ENCODE results near the gene TRAFD1.

Gene TRAFD1

DNA sequence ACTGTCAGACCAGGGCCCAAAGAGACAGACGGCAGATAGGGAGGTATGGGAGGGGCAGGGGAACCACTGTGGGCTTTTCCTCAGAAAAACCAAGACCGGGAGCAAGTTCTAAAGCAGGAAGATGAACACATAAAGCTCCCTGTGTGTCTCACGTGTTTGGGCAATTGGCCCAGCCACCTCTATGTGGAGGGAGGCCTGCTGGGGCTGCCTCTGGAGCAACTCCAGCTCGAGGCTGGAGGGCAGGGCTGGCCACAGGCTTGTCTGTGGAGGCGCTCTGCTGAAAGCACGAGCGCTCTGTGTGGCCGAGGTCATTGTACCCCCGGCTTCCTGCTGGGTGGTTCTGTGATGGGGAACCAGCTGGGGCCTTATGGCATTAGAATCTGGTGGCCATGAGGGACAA, 36.4 kb downstream of the TRAFD1 start:
- DNase-seq = no peak

DNA sequence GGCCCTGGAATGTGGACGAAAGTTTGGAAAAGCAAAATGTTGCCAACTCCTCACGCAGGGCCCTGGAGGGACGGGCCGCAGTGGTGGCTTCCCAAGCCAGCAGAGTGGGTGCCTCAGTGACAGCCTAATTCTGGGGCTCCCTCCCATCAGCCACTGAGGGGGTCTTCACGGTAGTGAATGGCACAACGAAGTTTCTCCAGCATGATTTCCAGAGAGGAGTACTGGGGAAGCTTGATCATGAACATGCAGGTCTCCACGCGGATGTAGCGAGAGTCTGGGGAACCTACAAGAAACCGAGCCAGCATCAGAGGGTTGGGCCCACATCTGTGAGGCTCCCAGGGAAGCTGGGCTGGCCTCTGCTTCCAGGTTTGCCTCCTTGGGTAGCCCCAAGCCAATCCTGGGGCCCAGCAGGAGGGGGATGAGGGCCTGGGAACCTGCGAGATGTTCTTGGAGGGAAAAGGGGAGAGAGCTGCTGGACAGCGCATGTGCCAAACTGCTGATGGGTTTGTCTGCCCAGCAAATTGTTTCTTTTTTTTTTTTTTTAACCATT, 37.0 kb downstream of the TRAFD1 start:
- no peak for DNase-seq

DNA sequence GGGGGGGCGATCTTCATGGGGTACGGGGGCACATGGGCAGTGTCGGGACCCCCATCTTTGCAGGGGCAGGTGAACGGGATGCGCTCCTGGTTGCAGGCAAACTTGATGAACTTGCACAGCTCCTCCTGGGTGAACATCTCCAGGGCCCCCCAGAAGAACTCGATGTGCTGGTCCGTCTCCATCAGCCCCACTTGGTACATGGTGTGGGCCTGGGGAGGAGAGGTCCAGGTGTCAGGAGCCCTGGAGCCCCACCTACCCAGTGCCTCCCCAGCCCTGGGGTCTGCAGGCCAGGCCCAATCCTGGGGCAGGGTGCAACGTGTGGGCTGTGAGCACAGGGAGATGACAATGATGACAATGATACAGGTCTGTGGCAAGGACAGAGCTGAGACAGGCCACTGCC, 37.7 kb downstream of the TRAFD1 start:
- DNase-seq = no peak

DNA sequence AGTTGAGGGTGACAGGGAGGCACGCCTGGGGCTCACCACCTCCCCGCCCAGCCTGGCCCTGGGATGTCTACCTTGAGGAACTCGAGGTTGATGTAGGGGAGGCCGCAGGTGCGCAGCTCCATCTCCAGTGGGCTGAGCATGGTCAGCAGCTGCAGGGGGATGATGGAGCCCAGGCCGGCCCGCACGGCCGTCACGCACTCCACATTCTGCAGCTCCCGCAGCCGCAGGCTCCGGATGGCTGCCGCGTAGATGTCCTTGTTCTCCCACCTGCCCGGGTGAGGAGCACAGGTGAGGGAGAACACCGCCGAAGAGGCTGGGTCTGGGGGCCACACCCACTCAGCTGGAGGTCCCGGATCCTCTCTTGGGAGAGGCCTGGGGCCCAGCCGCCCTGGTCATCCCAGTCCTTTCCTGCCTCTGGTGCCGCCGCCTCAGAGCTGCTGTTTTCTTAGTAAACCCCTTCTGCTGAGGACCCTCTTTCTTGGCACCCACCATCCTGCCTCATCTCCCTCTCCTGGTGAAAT, 38.2 kb downstream of the TRAFD1 start:
- no peak for DNase-seq

DNA sequence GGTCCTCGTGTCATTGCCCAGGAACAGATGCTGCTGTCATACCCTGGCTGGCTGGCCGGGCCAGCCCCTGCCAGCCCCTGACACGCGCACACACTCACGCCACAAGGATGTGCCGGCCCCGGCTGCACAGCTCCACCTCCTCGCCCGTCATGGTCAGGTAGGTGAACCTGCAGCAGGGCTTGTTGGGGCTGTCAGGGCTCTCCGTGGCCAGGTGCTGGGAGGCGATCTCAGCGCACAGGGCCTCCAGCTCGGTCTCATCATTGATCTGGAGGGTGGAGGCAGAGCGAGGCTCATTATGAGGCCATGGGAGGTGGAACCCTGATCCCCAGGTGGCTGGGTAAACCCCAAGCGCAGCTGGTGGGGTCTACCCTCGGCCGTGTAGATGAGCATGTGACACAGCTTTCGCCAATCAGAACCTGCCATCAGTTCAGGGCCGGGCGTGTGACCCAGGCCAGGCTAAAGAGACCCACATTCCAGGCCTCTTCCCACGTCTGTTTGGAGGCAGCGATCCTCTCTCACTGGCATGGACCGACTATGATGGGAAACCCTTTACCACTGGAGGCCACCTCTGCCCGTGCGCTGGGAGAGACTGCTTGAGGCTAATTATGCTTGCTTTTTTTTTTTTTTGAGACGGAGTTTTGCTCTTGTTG, 38.8 kb downstream of the TRAFD1 start:
- no peak for DNase-seq

DNA sequence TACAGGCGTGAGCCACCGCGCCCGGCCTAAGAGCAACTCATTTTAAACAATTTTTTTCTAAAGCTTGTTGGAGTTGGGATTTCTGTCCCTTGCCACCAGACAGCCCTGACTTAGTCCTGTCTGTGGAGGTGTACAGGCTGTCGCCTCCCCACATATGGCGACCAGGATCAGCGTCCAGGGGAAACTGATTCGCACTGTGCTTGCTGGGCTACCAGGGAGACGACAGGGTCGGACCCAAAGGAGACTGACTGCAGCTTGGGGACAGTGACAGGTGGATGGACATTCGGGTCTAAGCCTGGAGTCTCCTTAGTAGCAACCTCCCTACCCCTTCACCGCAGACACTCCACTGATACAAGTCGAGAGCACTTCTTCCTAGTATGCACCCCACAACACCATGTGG, 40.3 kb downstream of the TRAFD1 start:
- no peak for DNase-seq

GRCh38 chr12:112166051-112167015, 41.0 kb downstream of the TRAFD1 start:
- DNase-seq = no peak

DNA sequence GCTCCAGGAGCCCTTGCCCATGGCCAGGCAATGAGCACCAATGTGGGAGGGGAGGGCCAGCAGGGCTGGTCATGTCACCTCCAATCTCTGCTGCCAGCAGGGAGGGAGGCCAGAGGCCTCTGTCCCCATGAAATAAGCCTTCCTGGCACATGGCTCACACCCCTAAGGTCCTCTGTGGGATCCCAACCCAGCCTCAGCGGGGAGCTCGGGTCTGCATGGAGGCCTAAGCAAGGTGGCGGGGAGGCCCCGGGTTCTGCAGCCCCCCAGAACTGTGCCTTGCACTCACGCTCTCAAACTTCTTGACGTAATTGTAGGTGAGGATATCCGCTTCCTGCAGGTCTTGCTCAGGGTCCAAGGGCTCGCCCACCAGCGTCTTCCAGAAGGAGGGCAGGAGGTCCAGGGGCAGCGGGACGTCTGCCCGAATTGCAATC, 41.7 kb downstream of the TRAFD1 start:
- no peak for DNase-seq

DNA sequence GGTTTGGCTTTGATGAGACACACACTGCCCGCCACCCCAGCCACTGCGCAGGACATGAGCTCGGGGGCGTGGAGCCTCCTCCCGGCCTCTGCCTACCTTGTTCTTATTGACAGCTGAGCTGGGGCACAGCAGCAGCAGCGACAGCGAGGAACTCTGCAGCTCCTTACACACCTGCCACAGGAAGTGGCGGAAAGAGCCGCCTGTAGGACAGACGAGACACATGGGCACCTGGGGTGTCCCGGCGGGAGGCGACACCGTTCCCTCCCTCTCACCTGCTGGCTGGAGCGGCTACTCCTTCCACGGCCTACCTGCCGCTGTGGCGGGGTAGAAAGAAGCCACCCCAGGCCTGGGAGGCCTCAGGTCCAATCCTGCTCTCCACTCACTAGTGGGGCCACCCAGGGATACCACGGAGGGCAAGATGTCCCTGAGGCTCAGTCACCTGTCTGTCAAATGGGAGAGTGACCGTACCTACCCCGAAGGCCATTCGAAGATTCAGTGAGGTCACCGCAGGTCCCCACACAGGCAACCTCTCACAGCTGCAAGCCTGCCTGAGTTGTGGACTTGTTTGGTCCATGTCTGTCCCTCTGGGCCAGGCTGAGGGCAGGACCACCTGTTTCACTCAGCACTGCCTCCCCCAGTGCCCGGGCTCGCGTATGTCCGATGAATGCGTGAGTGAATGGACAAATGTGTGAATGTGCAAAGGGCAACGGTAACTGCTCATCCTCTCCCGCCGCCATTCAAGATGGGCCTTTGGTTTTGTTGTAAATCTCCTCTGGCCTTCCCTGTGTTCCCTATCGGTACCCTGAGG, 42.6 kb downstream of the TRAFD1 start:
- no peak for DNase-seq

- no peak for DNase-seq
These were observed 43.2 kb downstream of the TRAFD1 start for GRCh38 chr12:112168561-112168971.

GRCh38 chr12:112169161-112169872, 44.0 kb downstream of the TRAFD1 start:
- no peak for DNase-seq

GRCh38 chr12:112169966-112170365, 44.6 kb downstream of the TRAFD1 start:
- DNase-seq = no peak

DNA sequence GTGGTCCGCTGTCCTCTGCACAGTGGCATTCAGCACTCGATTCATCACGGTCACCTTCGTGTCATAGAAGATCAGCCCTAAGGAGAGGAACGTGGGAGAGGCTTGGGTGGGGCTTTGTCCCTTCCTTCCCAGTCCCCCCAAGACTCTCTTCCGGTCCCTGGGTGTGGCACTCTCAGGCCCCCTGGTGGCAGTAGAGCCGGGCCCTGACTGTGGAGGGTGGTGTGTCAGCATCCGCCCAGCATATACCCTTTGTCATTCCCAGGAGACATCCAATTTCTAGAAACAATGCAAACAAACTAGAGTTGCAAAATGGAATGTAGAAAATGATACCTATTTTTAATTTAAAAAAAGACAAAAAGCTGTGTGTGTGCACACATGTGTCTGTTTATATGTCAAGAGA, 45.0 kb downstream of the TRAFD1 start:
- no peak for DNase-seq

DNA sequence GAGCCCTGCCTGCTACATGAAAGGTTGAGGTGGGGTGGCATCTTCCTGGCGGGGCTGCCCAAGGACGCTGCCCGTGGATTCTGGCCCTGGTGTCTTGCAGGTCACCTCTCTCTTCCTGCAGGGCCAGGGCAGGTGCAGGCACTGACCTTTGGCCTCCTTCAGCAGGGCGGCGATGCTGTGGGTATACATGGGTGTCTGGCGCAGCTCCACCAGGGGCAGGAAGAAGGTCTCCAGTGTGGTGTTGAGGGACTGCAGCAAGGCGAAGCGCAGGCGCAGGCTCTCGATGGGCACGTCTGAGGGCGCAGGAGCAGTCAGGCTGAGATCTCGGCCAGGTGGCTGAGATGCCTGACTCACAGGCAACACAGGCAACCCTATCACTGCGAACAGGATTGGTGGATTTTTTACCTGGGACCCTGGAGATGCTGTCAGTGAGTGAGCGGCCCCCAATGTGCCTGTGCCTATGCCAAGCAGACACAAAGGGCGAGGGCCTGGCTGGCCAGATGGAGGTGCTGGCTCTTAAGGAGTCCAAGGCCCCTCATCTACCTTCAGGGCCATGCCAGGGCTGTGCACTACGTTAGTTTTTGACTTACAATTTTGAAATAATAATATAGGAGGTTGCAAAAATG, 45.7 kb downstream of the TRAFD1 start:
- no peak for DNase-seq

- no peak for DNase-seq
These were observed 47.4 kb downstream of the TRAFD1 start for GRCh38 chr12:112172556-112173324.

DNA sequence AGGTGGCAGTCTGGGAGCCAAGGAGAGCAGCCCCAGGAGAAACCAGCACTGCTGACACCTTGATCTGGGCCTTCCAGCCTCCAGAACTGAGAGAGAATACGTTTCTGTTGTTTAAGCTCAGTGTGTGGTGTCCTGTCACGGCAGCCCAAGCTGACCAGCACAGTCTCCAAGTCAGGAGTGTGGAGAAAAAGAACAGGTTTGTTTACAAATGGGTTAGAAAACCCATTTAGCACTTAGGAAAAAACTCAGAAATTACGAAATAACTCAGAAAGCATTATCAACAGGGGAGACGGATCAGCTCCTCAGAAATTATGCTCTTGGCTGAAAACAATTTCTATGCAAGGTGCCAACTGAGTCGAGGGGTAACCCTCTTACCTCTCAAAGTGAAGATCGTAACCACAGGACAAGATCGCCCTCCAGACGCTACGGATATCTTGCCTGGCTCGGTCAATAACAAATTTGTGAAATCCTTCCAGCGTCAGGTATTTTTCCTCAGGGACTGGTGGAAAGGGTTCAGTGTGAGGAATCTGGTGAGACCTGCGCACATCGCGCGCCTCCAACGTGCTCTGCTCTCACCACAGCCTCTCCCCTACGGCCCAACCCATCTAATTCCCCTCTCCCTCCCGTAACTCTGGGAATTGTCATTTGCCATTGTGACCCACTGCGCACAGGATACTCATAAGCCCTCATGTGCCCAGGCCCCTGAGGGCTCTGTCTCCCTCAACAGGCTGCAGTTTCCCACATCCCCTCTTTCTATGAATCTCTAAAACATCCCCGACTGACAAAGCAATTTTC, 50.2 kb downstream of the TRAFD1 start:
- DNase-seq = no peak

DNA sequence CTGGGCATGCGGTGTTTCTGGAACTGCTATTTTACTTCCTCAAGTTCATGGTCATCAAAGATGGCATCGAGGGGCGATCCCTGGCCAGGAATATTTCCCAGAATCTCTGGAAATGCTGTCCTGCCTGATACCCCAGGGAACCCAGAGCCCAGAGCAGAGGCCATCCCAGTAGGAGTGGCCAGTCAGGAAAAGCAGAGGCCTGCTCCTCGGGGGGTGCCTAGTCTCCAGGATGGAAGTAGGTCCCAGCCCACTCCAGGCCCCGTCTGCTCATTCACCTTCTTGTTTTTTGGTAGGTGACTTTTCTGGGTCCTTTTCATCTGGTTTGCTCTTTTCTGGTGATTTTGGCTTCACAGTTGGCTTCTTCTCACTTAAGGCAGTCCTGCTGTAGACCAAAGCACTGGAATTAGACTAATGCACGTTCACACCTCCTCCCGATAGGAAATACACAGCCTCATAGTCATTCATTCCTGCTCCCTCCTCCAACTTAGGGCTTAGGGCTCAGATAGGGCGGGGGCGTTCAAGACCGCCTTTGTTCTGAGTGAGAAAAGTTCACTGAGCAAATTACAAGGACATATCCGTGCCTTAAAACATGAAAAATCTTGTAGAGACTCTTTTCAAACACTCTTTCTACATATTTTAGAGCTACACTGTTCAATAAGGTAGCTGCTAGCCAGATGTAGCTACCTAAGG, 51.1 kb downstream of the TRAFD1 start:
- DNase-seq = no peak

- DNase-seq = no peak
These were observed 53.4 kb downstream of the TRAFD1 start for GRCh38 chr12:112178796-112179195.

DNA sequence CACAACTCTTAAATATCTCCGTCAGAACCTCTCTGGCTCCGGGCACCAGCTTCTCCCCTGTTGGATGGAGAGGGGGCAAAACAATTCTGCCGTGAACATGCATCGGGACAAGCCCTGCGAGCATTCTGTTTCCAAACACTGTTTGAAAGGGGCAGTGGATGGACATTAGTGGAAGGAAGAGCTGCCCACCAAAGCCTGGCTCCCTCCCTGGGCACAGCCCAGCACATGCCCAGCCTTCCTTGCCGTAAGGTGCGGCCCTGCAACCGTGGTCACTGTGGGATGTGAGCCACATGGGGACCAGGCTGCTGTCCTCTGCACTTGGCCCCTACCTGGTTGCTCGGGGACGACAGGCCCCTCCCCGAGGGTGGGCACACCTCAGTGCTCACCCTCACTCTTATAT, 54.0 kb downstream of the TRAFD1 start:
- no peak for DNase-seq
